SK-N-MC (cell line): ENCODE data around the gene SLC35F1.

Experiments
- EZH2 ChIP-seq: fragments of 200-600 bp; sonication (generic); IDR thresholded peaks from one replicate; pipeline ENCODE4 v1.6.1; 2017; ENCODE audit warnings: antibody characterized with exemption
- POLR2AphosphoS5 ChIP-seq: IDR thresholded peaks from 2 replicates; pipeline ENCODE4 v1.6.1; 2012; ENCODE audit warnings: mild to moderate bottlenecking, low read depth, low read length, borderline replicate concordance

DNA sequence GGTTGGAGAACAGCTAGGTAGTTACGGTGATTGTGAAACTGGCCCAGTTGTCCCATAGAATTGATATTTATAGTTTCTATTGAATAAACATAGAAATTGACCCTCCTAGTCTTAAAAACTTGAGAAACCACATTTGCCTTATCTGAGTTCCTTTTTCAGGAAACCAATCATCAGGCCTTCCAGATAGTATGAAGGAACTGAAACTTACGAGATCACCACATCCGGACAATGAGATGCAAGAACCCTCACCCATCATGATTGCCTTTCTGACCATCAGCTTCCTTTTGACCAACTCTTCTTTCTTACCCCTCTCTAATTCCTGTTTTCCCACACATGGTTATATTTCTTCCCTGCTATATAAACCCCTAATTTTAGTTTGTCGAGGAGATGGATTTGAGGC, 21.8 kb downstream of the SLC35F1 start:
- TF ChIP-seq EZH2: no peak
- no peak for TF ChIP-seq POLR2AphosphoS5
